Activated T-cell treated with anti-CD3 and anti-CD28 coated beads for 24 hours (primary cell): ENCODE results near the gene LGR4.
"Not testable (repeated sequence)": the region's sequence is repeated elsewhere in the genome, so short reads cannot be mapped to it uniquely, and the experiment has no call there.

Experiments used
- DNase-seq: peaks from one replicate; pipeline ENCODE4 v3.0.0-alpha.2; 2020; ENCODE audit warnings: low read depth

LGR4 gene

GRCh38 chr11:27347359-27348339 is 124.9 kb downstream of the LGR4 start:
- no peak for DNase-seq

GRCh38 chr11:27339941-27340340 is 132.6 kb downstream of the LGR4 start:
- no peak for DNase-seq

GRCh38 chr11:27334764-27335163 is 137.8 kb downstream of the LGR4 start:
- not testable (repeated sequence) for DNase-seq

DNA sequence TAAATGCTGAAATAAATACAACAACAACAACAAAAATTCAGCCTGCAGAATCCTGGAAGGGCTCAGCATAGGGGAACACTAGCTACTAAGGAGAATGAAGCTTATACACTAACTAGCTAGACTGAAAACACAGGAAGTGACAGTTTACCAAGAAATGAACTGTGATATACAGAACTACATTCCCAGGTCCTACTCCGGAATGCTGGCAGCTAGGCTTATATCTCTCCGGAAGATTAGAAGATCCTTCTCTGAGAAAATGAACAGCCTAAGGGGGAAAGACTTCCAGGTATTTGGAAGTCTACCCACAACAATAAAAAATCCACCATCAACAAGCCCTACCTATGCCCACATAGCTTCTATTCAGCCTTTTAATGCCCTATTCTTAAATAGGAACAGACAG is 140.6 kb downstream of the LGR4 start:
- DNase-seq: no peak

GRCh38 chr11:27330633-27331270 is 141.8 kb downstream of the LGR4 start:
- DNase-seq: no peak

GRCh38 chr11:27329867-27330632 is 142.5 kb downstream of the LGR4 start:
- no peak for DNase-seq

DNA sequence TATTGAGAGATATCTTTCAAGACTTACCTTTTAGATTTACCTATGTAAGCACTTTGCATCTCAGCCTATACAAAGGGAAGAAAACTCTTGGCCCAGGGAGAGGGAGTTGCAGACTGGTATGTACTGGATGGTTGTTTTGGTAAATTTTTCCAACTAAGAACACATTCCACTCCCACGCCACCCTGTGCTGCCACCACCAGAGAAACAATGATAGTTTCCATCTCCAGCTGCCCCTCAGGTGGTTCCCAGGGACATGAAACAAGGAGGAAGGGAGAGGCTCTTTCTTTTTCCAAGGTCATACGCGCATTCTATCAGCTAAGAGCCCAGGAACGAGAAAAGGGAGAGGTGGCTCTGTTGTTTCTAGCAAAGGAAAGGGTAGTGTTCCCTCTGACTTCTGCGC is 144.0 kb downstream of the LGR4 start:
- DNase-seq: no peak

DNA sequence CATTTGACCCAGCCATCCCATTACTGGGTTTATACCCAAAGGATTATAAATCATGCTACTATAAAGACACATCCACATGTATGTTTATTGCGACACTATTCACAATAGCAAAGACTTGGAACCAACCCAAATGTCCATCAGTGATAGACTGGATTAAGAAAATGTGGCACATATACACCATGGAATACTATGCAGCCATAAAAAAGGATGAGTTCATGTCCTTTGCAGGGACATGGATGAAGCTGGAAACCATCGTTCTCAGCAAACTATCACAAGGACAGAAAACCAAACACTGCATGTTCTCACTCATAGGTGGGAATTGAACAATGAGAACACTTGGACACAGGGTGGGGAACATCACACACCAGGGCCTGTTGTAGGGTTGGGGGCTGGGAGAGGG is 145.5 kb downstream of the LGR4 start:
- not testable (repeated sequence) for DNase-seq

DNA sequence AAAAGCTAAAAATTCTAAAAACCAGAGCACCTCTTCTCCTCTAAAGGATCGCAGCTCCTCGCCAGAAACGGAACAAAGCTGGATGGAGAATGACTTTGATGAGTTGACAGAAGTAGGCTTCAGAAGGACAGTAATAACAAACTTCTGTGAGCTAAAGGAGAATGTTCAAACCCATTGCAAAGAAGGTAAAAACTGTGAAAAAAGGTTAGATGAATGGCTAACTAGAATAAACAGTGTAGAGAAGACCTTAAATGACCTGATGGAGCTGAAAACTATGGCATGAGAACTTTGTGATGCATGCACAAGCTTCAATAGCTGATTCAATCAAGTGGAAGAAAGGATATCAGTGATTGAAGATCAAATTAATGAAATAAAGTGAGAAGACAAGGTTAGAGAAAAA is 150.4 kb downstream of the LGR4 start:
- not testable (repeated sequence) for DNase-seq

DNA sequence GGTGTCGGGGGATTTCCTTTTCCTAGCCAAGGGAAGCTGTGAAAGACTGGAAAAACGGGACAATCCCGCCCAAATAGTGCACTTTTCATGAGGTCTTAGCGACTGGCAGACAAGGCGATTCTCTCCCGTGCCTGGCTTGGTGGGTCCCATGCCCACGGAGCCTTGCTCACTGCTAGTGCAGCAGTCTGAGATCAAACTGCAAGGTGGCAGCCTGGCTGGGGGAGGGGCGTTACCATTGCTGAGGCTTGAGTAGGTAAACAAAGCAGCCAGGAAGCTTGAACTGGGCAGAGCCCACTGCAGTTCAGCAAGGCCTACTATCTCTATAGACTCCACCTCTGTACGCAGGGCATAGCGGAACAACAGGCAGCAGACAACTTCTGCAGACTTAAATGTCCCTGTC is 151.2 kb downstream of the LGR4 start:
- not testable (repeated sequence) for DNase-seq

DNA sequence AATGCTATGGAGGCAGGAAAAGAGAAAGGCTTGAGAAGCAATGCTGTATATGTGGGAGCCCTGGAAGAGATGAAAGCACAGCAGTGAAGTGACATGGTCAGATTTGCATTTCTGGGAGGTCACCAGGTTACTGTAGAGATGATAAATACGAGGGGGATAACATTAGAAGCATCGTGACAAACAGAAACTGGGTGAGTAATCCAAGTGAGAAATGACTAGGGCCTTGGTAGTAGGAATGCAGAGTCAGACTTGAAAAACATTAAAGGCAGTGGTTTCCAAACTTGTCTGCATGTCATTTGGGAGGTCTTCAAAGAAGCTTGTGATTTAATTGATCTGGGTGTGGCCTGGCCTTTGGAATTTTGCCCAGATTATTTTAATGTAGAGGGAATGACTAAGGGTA is 153.5 kb downstream of the LGR4 start:
- DNase-seq: no peak

DNA sequence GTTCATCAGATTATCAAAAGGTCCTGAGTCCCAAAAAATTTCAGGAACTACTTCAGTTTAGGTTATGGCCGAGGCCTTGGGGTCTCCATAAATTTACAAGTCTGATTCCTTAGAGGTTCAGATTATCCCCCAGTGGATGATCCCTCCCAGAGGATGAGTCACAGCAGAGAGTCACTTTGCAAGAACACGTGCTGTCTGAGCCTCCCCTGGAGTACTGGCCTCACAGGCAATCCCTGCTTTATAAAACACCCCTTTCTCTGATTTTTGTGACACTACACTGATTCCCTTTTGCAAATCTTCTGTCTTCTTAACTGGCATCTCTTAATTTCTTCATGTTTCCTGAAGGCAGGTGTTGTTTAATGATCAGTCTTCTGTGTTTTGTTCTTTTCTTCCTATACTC is 154.8 kb downstream of the LGR4 start:
- no peak for DNase-seq
